CD4-positive, alpha-beta T cell treated with Interleukin-4 for 1 hour (primary cell): ENCODE results near the gene MAMDC2.
A peak's percentile ranks its signal among the peaks of the same experiment; 100 is the strongest.

ENCODE experiments used
- DNase-seq, 2 donors: peaks; one replicate each; pipeline ENCODE4 v3.0.0-alpha.2; 2020 to 2022

Gene MAMDC2

DNA sequence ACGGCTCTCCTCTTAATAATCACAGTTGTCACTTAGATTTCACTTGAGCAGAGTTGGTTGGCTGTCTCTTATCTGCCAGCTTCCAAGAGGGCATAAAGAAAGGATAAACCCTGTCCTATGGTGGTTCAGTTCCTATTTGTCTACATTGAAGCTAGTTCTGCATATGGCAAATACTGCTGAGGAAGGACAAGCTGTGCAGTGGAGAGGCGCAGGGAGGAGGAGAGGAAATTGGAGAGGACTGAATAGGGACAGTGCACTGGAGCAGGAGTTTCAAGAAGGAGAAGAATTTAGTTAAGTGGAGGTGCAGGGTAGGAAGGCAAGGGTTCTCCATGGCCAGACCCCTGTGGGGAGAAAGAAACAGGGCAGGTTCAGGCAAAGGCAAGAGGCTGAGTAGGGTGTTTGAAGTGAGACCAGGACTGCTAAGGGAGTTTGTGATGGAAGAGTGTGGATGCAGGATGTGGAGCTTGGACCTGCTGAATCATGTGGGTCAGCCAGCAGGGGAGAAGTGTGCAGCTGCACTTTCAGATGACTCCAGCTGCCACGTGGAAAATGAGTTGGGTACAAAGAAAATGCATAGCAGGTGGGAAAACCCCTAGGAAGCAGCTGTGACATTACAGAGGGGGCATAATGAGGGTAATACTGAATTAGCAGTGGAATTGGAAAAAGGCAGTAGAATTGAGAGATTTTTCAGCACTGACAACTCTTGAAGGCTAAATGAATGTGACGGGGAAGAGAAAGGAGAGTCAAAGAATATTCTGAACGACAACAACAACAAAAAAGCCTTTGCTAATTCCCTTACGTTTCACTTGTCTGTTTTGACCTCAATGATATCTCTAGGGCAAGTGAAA lies 66.8 kb downstream of the MAMDC2 start:
- no peak for DNase-seq

DNA sequence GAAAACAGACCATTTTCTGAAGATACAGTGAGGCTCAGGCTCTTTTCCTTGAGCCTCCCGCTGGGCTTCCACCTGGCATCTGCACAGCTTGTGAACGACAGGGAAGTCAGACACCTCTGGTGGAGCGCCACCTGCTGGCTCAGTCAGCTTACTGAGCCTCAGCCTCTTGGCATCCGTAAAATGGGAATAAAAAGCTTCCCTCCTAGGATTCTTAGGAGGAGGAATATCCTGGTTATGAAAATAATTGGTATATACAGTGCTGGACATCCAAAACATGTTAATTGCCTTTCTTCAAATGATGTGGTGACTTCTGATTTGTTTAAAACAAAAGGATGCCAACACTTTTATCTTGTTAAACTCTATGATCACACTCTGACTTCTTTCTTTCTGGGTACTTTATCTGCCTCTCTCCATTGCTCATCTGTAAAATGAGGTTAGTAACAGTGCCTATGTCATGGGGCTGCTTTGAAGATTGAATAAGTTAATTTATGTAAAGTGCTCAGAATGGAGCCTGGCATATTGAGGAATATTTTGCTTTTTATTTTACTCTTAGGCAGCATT lies 67.5 kb downstream of the MAMDC2 start:
- peak; percentile 41 for DNase-seq

DNA sequence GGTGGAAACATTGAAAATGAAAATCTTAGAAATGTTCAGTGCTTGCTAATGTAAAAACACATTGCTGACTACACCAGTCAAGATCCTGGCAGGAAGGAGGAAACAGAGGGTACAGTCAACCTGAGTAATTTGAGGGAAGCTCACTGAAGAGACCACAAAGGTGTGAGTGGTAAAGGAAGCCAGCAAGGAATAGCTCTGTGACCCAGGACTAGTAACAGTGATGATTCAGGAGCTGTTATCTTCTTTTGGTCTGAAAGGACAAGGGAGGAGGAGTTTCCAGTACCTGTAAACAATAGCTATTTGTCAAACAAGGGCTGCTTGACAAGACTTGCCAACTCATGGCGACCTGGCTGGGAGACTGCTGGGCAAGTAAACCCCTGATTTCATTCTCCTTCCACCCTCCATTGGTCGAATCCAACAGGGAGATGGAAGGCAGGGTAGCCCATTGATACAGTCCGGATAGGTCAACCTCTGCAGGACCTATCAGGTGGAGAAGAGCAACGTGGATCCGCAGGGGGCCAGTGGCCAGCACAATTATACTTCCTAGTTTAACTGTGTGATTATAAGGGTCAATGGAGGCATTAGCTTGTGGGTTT lies 68.1 kb downstream of the MAMDC2 start:
- no peak for DNase-seq

DNA sequence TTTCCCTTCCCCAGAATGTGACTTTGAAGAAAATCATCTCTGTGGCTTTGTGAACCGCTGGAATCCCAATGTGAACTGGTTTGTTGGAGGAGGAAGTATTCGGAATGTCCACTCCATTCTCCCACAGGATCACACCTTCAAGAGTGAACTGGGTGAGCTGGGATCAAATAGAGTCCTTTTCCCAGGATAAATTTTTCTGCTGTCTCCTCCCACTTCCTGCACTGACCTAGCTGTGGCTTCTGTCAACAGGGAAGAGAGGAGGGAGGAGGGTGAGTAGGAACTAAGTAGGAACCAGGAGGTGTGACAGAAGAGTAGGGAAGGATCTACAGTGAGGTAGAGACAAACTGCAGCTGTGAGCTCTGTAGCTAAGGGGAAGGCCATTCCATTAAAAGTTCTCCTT lies 69.3 kb downstream of the MAMDC2 start:
- DNase-seq: no peak

DNA sequence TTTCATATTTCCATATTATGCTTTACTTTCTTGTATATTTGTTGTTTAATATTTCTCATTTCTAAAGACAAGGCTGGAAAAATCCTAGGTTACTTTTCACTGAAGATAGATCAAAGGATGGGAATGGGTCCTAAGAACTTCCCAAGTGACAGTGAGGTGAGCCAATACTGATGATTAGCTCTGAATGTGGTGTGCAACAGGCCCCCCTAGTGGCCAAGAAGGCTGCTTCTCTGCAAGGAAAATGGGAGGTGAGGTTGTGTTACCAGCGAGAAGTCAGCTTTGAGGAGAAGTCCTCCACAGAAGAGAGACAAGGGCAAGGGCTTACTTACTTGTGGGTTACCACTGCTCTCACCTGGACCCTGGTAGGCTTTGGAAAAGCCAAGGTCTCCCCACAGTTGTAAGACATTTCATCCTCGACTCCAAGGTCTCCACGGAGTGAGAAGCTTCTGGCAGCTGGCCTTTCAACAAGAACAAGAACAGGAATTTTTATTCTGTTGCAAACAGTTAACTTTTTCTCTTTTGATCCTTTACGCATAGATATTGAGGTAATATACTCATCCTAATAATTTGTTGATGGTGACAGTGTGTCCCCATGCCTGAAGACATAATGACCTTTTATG lies 69.9 kb downstream of the MAMDC2 start:
- DNase-seq: peak in 1 of 2 donors; percentile 8

DNA sequence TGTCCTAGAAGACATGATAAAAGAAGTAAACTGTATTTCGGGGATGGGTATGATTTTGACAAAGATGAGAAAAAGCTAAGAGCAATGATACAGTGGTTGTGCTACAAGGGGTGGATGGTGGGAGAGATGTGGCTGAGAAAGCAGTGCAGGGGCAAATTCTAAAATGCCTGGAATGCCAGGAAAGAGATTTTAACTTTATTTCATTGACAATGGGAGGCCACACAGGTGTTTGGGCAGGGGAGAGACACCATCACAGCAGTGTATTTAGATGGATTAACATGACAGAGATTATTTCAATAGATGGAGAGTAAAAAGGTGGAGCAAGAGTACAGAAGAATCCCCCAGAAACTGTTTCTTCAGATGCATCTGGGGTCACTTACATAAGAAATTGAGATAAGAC lies 71.2 kb downstream of the MAMDC2 start:
- DNase-seq: no peak

DNA sequence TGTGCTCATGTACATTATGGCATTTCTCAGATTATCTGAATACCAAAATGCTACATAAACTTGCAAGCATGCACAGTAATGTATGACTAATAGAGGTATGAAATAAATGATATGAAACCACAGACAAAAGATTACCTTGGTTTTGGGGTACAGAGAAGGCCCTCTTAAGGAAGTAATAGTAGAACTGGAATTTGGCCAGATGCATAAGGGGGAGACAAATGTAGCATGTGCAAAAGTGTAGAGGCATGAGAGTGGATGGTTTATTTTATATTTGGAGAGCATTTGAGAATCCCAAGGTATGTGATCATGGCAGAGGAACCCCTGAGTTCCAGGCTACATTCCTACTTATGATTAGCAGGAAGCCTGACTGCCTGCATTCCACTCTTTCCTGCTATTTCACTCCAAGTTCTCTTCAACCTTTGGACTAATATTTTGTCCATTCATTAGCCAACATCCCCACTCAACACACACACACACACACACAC lies 74.2 kb downstream of the MAMDC2 start:
- DNase-seq: no peak

DNA sequence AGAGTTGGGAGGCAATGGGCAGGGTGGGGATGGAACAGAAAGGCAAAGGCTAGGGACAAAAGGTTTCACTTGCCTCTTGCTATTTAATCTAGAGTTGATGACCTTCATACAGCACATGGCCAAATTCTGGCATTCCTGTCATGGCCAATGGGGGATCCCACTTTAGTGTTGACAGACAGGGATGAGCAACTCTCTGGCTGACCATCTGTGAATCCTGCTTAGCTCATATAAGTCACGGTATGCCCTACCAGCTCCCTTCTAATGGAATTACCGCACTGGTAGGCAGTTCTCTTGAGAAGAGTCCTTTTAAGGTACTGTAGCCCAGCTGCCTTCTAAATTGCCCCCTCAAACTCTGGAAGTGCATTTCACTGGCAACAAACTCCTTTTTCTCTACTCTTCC lies 76.1 kb downstream of the MAMDC2 start:
- no peak for DNase-seq

DNA sequence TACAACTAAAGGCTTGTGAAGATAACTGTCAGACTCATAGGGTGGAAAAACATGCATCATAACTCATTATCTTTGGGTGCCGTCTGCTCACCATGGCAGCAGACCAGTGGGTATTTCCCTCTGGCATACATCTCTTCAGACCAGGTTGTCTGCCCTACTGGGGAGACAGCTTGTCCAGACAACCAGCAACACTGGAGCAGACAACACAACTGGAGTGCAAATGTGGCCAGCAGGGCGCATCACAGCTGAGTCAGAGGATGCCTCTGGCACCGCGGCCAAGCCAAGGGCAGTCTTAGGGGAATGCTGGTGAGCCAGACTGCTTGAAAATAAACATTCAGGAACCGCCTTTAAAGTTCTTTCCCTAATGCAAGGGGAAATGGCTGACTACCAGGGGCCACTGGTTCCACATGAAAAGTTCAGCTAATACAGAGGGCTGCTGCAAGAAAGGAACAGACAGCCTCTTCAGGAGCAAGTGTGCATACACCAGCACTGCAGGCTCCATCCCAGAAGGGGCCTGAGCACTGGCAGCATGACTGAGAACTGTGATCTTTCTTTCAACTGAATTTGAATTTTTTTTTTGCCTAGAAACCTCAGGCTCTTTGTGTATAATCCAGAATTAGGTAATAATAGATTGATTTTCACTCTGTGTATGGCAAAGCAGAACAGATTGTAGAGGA lies 77.3 kb downstream of the MAMDC2 start:
- DNase-seq: no peak

DNA sequence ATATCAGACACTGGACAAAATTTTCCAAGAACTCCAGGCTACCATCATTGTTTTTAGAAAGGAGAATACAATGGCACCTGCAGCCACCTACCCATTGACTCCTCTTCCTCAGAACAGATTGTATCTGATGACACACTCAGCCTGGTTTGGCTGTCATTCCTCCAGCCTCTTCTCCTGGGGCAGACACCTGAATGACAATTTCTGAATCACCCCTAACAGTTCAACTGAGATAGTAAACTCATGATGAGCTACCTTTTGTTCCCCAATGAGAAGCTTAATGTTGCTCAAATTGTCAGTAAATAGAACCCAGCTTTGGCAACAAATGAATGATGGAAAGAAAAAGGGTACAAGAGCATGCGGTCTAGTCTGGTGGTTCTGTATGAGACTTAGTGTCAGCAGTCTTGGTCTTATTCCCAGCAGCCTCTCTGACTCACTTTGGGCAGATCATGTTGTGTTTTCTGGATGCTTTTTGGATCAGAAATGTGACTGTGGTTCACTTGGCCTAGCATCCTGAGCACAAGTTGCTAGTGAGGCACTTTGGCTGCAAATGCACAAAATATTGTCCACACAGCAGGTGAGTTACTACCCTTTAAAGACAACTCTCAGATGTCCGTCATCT lies 78.3 kb downstream of the MAMDC2 start:
- DNase-seq: no peak

DNA sequence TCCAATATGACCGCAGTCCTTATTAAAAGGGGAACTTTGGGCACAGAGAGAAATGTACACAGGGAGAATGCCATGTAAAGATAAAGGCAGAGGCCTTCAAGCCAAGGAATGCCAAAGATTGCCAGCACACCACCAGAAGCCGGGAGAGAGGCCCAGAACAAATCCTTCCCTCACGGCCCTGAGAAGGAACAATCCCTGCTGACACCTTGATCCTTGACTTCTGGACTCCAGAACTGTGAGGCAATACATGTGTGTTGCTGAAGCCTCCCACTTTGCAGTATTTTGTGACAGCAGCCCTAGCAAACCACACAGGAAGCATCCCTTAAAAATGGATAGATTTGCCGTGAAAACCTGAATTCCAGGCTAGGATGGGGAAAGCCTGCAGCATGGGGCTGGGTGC lies 80.0 kb downstream of the MAMDC2 start:
- DNase-seq: no peak

DNA sequence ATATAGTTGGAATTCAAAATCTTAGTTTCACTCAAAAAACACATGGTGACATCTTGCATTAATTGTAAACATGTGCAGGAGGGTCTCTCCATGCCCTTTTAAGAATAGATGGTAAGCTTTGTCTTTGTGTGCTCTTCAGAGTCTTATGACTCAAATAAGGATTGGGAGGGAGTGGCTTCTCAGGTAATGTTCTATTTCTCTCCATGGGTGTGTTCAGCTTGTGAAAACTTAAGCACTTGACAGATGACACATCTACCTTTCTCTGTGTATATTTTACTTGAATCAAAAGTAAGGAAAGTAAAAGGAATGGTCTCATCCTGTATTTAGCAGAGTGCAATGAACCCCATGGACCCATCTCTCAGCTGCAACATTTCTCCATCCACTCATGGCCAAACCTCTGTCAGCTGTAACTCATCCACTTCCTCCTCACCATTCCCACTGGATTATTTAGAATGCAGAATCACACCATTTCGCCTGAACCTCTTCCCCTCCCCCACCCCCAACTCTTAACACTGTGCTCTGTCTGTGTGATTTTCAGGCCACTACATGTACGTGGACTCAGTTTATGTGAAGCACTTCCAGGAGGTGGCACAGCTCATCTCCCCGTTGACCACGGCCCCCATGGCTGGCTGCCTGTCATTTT lies 82.1 kb downstream of the MAMDC2 start:
- no peak for DNase-seq

DNA sequence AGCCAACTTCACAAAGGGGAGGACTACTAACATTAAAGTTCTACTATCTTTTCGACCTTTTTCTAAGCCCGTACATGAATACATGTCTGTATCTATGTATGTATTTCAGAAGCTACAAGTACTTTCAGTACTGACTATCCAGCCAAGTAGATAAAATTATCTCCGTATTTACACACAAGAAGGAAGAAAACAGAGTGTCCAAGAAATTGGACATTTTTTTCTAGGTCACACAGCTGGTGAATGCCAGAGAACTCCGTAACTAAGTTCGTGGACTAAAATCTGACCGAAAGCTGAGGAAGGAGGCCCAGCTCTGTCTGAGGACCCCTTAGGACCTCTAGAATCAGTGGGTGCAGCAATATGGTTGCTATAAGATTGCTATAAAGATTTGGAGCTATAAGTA lies 83.4 kb downstream of the MAMDC2 start:
- no peak for DNase-seq

DNA sequence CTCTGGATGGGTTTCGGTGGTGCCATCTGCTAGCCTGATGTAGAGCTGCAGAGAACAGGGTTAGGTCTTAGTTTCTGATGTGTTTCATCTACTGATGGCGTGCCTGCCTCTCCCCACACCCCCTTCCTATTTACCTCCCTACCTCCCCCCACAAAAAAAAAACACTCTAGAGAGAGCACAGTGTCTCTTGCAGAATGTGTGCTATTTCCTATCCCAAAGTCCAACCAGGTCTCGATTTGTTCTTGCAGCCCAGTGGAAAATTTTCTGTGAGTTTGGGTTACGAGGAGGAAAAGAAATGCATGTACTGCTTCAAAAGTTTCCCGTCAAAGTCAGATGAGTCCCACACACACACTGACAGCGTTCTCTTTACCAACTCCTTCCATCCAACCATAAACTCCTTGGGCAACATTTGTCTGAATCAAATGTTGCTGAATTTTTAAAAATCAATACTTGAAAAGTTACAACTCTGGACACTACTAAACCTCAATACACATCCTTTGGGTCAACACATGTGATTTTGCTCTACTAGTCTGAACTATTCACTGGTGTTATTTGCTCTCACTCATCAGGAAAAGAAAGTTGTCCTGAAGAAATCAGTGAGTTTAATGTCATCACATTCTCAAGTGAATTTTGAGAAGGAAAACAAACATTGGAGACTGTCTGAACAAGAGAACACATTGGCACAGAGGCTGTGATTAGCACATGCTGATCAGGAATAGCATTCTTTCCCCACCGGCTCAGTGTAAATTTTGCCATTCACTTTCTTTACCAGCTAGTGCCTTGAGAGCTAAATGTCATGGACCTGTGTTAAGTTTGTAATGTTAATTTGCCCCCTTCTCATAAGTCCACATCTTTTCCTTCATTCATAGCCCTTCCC lies 84.1 kb downstream of the MAMDC2 start:
- no peak for DNase-seq

DNA sequence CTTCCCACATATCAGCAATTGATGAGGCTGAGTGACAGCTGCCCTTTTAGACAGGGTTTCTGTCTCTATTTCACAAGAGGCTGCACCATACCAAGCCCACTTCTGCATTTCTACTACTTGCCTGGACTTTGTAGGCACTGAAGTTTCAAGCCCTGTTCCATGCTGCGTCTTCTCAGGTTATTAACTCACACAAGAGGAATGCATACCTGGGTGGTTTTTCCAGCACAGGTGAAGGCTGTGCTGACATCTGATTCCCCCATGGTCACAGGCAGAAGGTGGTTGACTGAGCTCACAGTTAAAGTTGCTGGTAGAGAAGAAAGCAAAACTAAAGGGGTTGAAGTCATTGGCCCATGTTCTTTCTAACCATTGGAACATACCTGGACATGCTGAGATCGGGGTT lies 86.6 kb downstream of the MAMDC2 start:
- no peak for DNase-seq

DNA sequence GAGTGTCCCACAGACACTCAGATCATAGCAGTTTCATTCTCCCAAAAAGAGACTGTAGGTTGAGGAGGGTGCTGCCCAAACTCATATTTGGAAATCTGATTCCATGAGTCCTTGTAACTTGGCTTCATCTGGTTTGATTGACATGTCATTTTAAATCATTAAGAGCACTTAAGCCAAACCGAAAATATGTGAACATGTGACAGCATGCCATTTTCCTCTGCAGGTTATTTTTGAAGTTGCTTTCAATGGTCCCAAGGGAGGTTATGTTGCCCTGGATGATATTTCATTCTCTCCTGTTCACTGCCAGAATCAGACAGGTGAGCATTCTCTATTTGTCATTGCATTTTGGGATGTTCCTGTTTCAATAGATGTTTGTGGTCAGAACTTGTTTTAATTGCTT lies 87.6 kb downstream of the MAMDC2 start:
- DNase-seq: no peak

DNA sequence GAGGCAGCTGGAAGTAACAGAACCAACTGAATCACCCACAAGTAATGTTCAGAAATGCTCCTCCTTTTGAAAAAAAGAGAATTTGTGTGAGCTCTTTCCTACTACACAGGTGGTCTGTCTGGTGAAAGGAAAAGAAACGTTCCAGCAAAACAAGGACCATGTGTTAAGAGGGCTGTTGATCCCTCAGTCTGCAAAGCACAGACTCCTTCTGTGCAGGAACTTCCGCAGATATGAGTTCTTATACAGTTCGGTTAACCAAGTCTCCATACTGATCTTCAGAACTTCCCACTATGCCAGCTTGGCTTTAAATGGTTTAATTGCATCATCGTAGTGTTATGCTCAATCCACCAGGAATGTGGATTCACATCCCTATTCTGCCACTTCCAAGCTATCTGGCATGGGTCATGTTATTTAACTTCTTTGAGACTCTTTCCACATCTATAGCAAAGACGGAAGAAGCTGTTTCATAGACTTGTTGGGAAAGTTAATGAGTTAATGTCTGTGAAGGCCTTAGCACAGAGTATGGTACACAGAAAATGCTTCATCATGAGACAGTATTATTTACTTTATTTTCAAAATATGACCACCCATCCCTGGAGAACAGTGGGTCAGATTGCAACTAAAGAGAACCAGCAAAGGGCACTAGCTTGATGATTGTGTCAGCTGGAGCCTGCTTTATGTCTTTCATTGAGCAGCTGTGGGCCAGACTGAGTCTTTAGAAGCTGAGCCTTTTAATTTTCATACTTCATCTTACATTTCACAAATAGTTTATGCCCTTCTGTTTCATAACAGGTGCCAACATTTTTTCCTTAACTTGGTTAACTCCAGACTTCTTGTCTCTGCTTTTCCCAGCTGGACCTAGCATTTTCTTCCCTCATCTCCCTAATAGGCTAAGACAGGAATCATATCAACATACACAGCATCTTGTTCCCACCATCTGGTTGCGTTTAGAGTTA lies 89.9 kb downstream of the MAMDC2 start:
- DNase-seq: no peak

DNA sequence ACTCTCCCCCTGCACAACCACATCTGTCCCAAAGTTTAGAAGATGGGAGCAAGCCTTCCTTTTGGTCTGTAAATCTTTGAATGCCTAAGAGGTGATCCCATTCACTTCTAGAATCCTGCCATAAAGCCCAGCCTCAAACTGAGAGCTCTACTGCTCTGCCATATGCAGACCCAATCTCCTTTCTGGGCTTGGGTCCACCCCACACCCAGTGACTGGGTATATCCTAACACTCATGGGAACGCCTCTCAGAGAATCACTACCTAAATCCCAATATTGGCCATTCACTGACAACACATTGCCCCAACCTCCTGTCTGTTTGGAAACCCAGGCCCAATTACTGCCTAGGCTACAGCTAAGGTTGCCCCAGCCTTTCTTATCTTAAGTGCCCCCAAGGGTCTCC lies 90.7 kb downstream of the MAMDC2 start:
- no peak for DNase-seq

DNA sequence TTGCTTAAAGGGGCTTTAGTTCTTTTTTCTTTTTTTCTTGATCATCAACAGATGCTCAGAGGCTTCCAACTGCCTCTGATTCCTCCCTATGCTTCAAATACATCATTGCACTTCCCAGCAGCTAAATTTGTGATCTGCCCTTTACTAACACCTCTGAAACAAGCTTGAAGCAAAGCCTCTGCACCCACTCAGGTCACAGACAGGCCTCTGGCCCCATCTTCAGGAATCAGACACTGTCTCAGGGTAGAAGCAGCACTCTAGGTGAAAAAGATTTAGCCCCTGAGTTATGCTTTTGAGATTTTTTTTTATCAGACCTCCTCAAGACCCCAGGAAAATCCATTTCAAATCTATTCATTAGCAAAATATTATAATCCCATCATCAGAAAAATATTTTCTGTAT lies 91.5 kb downstream of the MAMDC2 start:
- DNase-seq: no peak

DNA sequence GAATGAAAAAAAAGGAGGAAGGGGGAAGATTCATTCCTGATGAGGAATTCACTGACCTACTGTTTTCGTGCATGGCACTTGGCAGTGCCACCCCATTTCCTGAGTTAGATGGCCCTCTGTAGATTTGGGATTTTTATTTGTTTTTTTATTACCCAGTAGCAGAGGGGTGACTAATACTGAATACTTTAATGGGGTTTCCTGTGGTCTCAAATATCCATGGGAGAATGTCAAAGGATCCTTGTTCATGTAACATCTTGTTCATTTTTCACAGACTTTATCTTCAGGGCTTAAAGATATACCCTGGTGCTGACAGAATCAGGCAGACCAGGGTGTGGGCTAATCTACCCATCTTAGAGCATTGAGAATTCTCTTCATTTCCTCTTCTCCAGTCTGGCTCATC lies 93.0 kb downstream of the MAMDC2 start:
- no peak for DNase-seq
